T47D (cell line): ENCODE results near the gene MYH1.

Source experiments
- DNase-seq, 2 experiments: peaks; one replicate each; pipeline versions ENCODE4 v3.0.0 to v3.0.0-alpha.2; 2011 to 2012; ENCODE audit warnings: low read depth in 1 of 2, low spot score in 1 of 2
- JUND ChIP-seq: IDR thresholded peaks from 2 replicates; pipeline ENCODE4 v1.6.1; 2012; ENCODE audit warnings: low read depth
- in situ Hi-C: cut with HindIII; loops from 2 replicates; pipeline ENCODE4 v1.10.0; 2016; ENCODE audit warnings: low sequenced_read_pairs, low pct_unique_long_range_greater_than_20kb

Gene MYH1

GRCh38 chr17:10526517-10526916 lies 8.2 kb upstream of the MYH1 start:
- no peak for DNase-seq
- no peak for TF ChIP-seq JUND
- in situ Hi-C loops, result no loop called here

DNA sequence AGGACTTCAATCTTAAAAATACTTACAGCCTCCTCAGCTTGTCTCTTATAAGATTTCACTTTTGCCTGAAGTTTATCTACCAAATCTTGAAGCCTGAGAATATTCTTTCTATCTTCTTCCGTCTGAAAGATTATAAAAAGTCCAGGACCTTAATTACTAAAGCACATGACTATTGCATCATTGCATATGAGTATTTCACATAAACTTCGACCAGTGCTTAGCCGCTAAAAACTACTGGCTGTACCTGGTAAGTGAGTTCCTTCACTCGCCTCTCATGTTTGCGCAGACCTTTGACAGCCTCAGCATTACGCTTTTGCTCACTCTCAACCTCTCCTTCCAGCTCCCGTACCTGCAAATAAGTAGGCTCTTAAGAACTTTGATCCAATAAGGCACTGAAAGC lies 4.7 kb upstream of the MYH1 start:
- in situ Hi-C loops, result no loop called here
- DNase-seq, result no peak
- no peak for TF ChIP-seq JUND

DNA sequence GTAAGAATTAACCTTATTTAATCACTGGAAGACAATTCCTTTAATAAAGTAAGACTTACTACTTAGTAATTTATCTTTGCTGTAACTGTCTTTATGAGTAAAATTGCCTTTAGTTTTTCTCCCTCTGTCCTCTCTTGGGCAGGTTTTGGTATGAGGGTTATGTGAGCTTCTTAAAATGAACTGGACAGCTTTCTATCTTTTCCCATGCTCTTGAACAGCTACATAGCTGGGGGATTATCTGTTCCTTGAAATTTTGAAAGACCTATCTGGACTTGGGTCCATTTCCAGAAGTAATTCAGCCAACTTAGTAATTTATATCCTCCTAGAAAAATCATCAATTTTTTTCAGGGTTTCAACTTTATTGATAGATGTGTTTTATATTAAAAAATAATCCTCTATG lies 3.6 kb upstream of the MYH1 start:
- in situ Hi-C loops, result no loop called here
- DNase-seq, result no peak
- TF ChIP-seq JUND, result no peak

DNA sequence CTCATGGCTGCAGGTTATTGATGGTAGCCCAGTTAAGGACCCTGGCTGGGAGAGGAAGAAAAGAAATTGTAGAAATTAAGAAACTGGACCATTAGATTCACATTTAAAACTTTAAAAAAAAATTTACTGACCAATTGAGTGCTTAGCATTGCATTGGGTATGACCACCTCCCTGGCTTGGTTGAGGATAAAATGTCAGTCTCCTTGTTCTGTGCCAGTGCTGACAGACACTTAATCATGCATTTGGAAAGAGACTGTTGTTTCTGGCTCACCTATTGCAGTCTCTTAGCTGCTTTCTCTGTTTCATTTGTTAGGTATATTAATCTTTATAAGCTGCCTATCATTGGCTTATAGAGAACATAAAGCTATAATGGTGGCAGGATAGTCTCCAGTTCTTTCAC lies 1.7 kb downstream of the MYH1 start:
- in situ Hi-C loops, result no loop called here
- TF ChIP-seq JUND, result no peak
- DNase-seq, result no peak

DNA sequence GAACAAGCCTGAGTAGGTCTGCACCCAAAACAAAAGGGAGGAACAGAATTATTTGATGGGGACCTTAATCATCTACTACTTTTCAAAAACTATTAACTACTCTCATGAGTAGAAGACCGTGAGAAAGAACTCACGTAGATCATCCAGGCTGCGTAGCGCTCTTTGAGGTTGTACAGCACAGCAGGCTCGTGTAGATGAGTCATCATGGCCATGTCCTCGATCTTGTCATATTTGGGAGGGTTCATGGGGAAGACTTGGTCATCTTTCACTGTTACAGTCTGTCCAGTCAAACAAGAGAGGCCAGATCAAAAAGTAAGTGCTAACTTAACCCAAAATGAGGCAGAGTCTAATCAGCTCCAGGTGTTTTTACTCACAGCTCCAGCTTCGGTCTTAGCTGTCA lies 2.3 kb downstream of the MYH1 start:
- in situ Hi-C loops, result no loop called here
- DNase-seq, result no peak
- TF ChIP-seq JUND, result no peak

DNA sequence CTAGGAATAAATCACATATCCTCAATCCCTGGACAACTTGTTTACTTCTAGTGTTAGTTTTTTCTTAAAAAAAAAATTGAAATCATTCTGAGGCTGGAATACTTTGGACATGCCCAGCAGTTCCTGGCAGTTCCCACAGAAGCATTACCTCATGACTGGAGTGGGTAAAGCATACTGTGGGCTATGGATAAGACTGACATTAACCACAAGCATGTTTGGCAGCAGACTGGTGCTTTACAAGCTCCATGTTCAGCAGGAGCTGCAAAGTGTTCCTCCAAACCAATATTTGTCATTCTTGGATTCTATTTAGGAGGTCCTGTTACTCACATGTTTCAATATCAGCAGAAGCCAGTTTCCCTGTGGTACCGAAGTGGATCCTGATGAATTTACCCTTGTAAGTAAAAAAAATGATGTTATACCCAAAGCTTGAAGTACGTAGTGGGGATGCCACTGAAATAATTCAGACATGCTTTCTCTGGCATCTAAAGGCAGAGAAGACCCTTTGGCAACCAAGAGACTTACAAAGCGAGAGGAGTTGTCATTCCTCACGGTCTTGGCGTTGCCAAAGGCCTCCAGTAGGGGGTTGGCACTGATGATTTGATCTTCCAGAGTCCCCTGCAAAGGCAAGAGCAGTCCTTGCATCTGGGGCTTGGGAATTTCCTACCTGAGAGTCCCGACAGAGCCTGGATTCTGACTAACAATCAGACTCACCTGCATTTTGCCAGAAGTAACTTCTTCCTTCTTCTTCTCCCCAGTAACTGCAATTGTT lies 4.9 kb downstream of the MYH1 start:
- in situ Hi-C loops, result no loop called here
- TF ChIP-seq JUND, result no peak
- no peak for DNase-seq

GRCh38 chr17:10512856-10513255 lies 5.5 kb downstream of the MYH1 start:
- TF ChIP-seq JUND, result no peak
- in situ Hi-C loops, result no loop called here
- DNase-seq, result no peak

GRCh38 chr17:10499950-10500349 lies 18.4 kb downstream of the MYH1 start:
- TF ChIP-seq JUND, result no peak
- in situ Hi-C loops, result no loop called here
- no peak for DNase-seq

- no peak for TF ChIP-seq JUND
- no peak for DNase-seq
- in situ Hi-C loops, result no loop called here
Measured at GRCh38 chr17:10492004-10492403, 26.3 kb downstream of the MYH1 start.

GRCh38 chr17:10482252-10482651 lies 36.1 kb downstream of the MYH1 start:
- TF ChIP-seq JUND, result no peak
- no peak for DNase-seq
- in situ Hi-C loops, result no loop called here

DNA sequence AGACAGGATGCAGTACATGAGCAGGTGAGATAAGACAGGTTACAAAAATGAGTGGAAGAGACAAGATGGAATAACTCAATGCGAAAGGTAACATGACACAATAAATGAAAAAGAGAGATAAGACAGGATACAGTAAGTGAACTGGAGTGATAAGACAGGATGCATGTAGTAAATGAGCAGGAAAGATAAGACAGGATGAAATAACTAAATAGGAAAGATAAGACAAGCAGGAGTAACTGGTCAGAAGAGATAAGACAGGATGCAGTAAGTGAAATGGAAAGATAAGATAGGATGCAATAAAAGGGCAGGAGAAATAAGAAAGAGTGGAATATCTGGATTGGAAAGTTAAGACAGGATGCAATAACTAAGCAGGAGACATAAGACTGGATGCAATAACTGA lies 40.6 kb downstream of the MYH1 start:
- DNase-seq, result no peak
- TF ChIP-seq JUND, result no peak
- in situ Hi-C loops, result no loop called here

DNA sequence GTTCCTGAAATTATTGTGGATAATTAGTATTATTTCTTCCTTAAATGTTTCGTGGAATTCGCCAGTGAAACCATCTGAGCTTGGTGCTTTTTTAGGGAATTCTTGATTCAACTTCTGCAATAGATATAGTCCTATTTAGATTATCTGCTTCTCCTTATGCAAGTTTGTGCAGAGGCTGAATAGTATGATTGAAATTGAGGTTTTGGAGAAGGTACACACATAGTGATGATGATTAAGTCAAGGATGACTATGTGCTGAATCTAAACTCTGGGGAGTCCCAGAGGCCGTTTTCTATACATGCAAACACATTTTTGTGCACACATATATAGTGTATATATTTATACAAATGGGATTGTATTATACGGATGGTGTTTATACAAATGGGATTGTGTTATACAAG lies 43.8 kb downstream of the MYH1 start:
- no peak for TF ChIP-seq JUND

GRCh38 chr17:10471858-10472257 lies 46.5 kb downstream of the MYH1 start:
- no peak for TF ChIP-seq JUND
- in situ Hi-C loops, result no loop called here
- no peak for DNase-seq

More for the DNA sequence above, 43.8 kb downstream of the MYH1 start:
- in situ Hi-C loops, result no loop called here
- DNase-seq, result no peak

DNA sequence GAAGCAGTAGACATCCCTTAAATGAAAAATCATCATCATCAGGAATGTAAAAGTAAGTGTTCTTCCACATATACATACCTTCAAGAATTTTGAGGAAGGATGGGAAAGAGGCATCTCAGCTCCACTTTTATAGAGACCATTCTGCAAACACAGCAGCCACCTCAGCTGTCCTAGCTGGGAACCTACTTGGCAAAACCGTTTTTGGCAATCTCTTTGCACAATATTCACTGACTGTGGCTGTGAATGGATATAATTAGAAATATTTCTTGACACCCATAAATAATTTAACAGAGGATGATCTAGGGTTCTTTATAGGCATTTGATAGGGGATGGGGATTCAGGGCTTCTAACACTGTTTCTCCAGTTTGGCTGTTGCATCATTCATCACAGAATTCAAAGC lies 48.9 kb downstream of the MYH1 start, which contains the start of gene MYH4:
Gene MYH4 (minus strand): TSS at position 101 of the 400 bp plus-strand sequence. CDS start 2,814 bp downstream, outside the sequence.
- in situ Hi-C loops, result no loop called here
- TF ChIP-seq JUND, result no peak
- DNase-seq, result no peak
